Fibroblast of mammary gland (primary cell): ENCODE measurements around the gene PLXNC1.

Experiments used
- DNase-seq: peaks from one replicate; pipeline ENCODE4 v3.0.0-alpha.2; 2010; ENCODE audit warnings: low read depth
- H3K4me3 ChIP-seq: 2 replicates; pipeline ENCODE4 v1.5.1; 2011; ENCODE audit warnings: low read depth, mild to moderate bottlenecking, low read length, moderate library complexity; ENCODE audit not compliant: control insufficient read depth
- TF ChIP-seq, protein P1 (sequence below): conservative IDR thresholded peaks from 2 replicates; pipeline ENCODE4 v1.5.1; 2011; ENCODE audit warnings: low read depth, low read length, inconsistent platforms; ENCODE audit not compliant: control insufficient read depth, insufficient read depth

Gene PLXNC1

DNA sequence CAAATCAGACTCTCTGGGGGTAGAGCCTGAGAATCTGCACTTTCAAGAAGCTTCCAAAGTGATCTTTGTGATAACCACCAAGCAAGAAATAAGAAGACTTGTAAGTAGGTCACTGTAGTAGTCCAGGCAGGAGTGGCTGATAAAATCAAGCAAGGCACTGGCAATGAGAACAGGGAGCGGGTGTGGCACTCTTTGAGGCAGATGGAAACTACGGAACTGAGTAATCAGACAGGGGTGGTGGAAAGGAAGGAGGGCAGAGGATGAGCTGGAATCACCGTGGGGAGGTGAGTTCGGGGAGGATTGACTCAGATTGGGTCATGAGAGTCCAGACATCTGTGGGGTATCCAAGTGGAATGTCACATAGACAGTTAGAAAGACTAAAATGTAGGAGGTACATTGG lies 44.4 kb upstream of the PLXNC1 start:
- DNase-seq = peak; percentile 59
- H3K4me3 ChIP-seq = no peak overlapping the region
- TF ChIP-seq, protein P1, sequence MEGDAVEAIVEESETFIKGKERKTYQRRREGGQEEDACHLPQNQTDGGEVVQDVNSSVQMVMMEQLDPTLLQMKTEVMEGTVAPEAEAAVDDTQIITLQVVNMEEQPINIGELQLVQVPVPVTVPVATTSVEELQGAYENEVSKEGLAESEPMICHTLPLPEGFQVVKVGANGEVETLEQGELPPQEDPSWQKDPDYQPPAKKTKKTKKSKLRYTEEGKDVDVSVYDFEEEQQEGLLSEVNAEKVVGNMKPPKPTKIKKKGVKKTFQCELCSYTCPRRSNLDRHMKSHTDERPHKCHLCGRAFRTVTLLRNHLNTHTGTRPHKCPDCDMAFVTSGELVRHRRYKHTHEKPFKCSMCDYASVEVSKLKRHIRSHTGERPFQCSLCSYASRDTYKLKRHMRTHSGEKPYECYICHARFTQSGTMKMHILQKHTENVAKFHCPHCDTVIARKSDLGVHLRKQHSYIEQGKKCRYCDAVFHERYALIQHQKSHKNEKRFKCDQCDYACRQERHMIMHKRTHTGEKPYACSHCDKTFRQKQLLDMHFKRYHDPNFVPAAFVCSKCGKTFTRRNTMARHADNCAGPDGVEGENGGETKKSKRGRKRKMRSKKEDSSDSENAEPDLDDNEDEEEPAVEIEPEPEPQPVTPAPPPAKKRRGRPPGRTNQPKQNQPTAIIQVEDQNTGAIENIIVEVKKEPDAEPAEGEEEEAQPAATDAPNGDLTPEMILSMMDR = no peak

DNA sequence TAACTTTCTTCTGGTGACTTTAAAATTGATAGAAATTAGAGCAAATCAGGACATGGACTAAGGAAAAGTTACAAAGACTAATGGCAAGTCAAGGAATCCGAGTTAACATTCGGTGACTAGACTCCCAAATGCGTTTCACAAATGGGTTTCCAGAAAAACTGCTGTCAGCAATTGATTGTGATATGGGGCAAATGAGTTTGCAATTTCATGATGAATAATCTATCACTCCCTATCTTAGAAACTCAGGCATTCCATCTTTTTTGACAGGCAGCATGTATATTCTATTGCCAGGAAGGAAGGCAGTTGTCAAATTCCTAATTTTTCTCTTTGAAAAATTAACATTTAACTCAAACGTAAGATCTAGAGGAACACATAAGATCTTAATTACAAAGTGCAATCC lies 40.5 kb upstream of the PLXNC1 start:
- H3K4me3 ChIP-seq = no peak overlapping the region
- TF ChIP-seq, protein P1 = no peak
- DNase-seq = no peak

DNA sequence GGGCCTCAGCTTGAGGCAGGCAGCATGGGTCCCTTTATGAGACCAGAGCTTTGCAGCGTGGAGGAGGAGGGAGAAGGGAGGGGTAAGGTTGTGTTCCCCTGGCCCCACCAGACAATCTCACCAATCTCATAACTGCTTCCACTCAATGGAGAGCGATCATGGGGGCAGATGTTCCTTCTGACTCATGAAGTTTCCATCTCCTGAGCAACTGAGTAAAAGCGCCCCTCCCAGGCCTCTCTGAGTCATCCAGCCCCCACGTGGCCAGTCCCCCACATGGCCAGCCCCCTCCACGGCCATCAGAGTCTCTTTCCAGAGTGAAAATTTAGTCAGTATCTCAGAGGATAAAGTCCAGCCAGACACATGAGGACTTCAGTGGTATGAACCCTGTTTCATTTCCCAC lies 39.2 kb upstream of the PLXNC1 start:
- DNase-seq = peak; percentile 81
- TF ChIP-seq, protein P1 = no peak

DNA sequence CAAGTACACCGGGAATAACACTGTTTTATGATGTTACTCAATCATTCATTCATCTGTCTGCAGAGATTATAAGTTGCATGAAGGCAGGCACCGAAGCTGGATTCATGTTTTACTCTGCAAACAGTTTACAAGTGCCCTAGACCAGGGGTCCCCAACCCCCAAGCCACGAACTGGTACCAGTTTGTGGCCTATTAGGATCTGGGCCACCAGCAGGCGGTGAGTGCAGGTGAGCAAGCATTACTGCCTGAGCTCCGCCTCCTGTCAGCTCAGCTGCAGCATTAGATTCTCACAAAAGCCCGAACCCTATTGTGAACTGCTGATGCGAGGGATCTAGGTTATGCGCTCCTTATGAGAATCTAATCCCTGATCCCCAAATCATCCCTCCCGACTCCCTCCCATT lies 38.1 kb upstream of the PLXNC1 start:
- no peak for DNase-seq
- TF ChIP-seq, protein P1 = no peak
- no peak overlapping the region for H3K4me3 ChIP-seq

More for the DNA sequence above, 39.2 kb upstream of the PLXNC1 start:
- H3K4me3 ChIP-seq = no peak overlapping the region

DNA sequence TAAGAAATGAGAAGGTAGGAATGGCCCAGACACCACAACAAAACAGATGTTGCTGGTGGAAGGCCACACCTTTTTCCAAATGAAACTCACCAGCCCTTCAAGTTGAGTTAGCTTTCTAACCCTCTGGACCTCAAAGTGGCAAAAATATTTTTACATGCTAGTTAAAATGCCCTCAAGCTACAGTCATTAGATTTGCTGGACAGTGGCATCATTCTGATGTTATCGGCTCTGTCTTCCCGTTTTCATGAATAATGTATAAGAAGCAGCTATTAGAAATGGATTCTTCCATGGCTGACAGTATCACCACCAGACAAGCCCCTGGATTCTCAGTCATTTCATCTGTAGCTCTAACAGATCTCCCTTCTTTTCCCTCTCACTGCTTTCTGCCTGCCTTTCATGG lies 37.1 kb upstream of the PLXNC1 start:
- TF ChIP-seq, protein P1 = no peak
- no peak for DNase-seq
- H3K4me3 ChIP-seq = no peak overlapping the region

DNA sequence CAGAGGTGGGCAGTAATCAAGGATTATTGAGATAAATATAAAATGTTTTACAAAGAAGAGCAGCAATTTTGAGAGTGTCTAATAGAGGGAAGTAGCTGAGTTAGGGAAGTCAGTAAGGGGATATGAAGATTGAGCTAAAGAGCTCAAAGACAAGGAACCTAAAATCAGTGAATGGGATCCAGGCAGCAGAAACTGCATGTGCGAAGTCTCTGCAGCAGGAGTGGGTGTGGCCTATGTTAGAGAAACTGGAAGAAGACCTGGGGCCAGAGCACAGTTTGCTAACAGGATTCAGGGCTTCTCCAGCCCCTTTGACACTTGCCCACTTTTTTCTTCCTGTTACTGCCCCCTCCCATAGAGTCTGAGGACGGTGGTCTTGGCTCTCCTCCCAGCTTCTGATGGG lies 36.3 kb upstream of the PLXNC1 start:
- H3K4me3 ChIP-seq = no peak overlapping the region
- TF ChIP-seq, protein P1 = no peak
- no peak for DNase-seq

DNA sequence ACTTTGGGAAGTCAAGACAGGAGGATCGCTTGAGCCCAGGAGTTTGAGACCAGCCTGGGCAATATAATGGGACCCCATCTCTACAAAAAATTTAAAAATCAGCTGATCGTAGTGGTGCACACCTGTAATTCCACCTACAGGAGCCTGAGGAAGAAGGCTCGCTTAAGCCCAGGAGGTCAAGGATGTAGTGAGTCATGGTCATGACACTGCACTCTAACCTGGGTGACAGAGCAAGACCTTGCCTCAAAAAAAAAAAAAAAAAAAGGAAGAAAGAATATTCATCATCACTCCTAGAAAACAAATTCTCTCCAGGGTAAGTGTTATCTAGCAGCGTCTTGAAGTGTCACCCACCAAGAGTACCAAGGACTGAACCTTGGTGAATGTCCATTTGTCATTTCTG lies 34.2 kb upstream of the PLXNC1 start:
- TF ChIP-seq, protein P1 = no peak
- DNase-seq = no peak
- no peak overlapping the region for H3K4me3 ChIP-seq
